Measurements from ENCODE around the gene IDH3A. TPM values are rescaled to one million over a fixed set of nuclear protein-coding genes. Genes with fewer than 3 reads are reported as not detected.

The IDH3A gene
- polyA plus RNA-seq, 3 donors: 46.5 to 85.0 (median 74.0) TPM

- peaks cover 16% of the 10 kb centered on the region for H3K4me1 Mint-ChIP-seq
- H3K27me3 Mint-ChIP-seq (ENCODE audit: low read depth in 3 of 3): peaks cover 0 to 3% (median 2%) of the 10 kb centered on the region in 3 donors
- H3K4me3 ChIP-seq (replicated peaks in 1 of 3; ENCODE audit: low read depth in 2 of 3, low read length in 3 of 3): no peak overlapping the region
- DNase-seq: peak; percentile 84 to 89 (median 84)
- no peaks in the 10 kb centered on the region for H3K9me3 Mint-ChIP-seq
- intact Hi-C loops (cut with micrococcal nuclease): loop anchor here (2.0 kb wide), 2 partner anchors 108 to 150 kb away; no protein-coding TSS in a partner anchor
- H3K27me3 ChIP-seq (ENCODE audit: control insufficient read depth in 2 of 2, insufficient read depth in 2 of 2, low read length in 2 of 2): no peaks in the 10 kb centered on the region
- H3K4me1 ChIP-seq (ENCODE audit: control insufficient read depth in 1 of 2, insufficient read depth in 2 of 2, low read length in 2 of 2): peaks cover 5 to 6% of the 10 kb centered on the region in 2 donors
- H3K27ac Mint-ChIP-seq: no peak overlapping the region
- H3K36me3 Mint-ChIP-seq: no peaks in the 10 kb centered on the region
- no peaks in the 10 kb centered on the region for H3K36me3 ChIP-seq (replicated peaks in 1 of 2; ENCODE audit: control insufficient read depth in 1 of 2, insufficient read depth in 2 of 2, low read length in 2 of 2)
- no peak overlapping the region for H3K4me2 ChIP-seq (replicated peaks; ENCODE audit: extremely low read depth, low read length, poor library complexity, severe bottlenecking)
- TF ChIP-seq CTCF (IDR thresholded peaks at IDR 0.05): peak; percentile 92
- H2AFZ ChIP-seq (ENCODE audit: insufficient read depth, low read depth, low read length, poor library complexity, severe bottlenecking): no peak overlapping the region
- WGBS (ENCODE audit: insufficient coverage): 33% methylated on average over 11 of the region's 11 CpGs
- no peak overlapping the region for H3K4me3 Mint-ChIP-seq
- H3K27ac ChIP-seq (ENCODE audit: low read depth in 1 of 2, low read length in 2 of 2): no peak overlapping the region
- H4K20me1 ChIP-seq (ENCODE audit: insufficient read depth, low read length): no peaks in the 10 kb centered on the region
- H3K79me2 ChIP-seq (ENCODE audit: insufficient read depth, low read length): no peaks in the 10 kb centered on the region
- H3K9me3 ChIP-seq (replicated peaks in 1 of 2; ENCODE audit: control insufficient read depth in 1 of 2, insufficient read depth in 1 of 2, low read length in 2 of 2): no peaks in the 10 kb centered on the region
- no peak overlapping the region for H3K9ac ChIP-seq (ENCODE audit: insufficient read depth, low read length, poor library complexity, severe bottlenecking)
These were observed 40.7 kb upstream of the IDH3A start for GRCh38 chr15:78108300-78109084.

- Mint-ChIP-seq H3K4me3 (no peak overlapping the region), H3K9me3 (no peaks in the 10 kb centered on the region)
- TF ChIP-seq CTCF (IDR thresholded peaks at IDR 0.05): no peak
These were observed 40.0 kb upstream of the IDH3A start for GRCh38 chr15:78109156-78109555.

More at GRCh38 chr15:78109156-78109555, 40.0 kb upstream of the IDH3A start:
- Mint-ChIP-seq H3K36me3 (no peaks in the 10 kb centered on the region), H3K27ac (no peak overlapping the region), H3K27me3 (ENCODE audit: low read depth in 3 of 3) (peaks cover 0 to 3% (median 2%) of the 10 kb centered on the region in 3 donors), H3K4me1 (peaks cover 10% of the 10 kb centered on the region)
- no peak overlapping the region for H2AFZ ChIP-seq (ENCODE audit: insufficient read depth, low read depth, low read length, poor library complexity, severe bottlenecking)
- 100% methylated on average over 9 of the region's 12 CpGs for WGBS (ENCODE audit: insufficient coverage)
- no peaks in the 10 kb centered on the region for H3K4me1 ChIP-seq (ENCODE audit: control insufficient read depth in 1 of 2, insufficient read depth in 2 of 2, low read length in 2 of 2)
- no peaks in the 10 kb centered on the region for H3K9me3 ChIP-seq (replicated peaks in 1 of 2; ENCODE audit: control insufficient read depth in 1 of 2, insufficient read depth in 1 of 2, low read length in 2 of 2)
- no peaks in the 10 kb centered on the region for H3K79me2 ChIP-seq (ENCODE audit: insufficient read depth, low read length)
- H3K4me3 ChIP-seq (replicated peaks in 1 of 3; ENCODE audit: low read depth in 2 of 3, low read length in 3 of 3): no peak overlapping the region
- no peak overlapping the region for H3K4me2 ChIP-seq (replicated peaks; ENCODE audit: extremely low read depth, low read length, poor library complexity, severe bottlenecking)
- intact Hi-C loops (cut with micrococcal nuclease): loop anchor here (2.0 kb wide), 2 partner anchors 108 to 150 kb away; no protein-coding TSS in a partner anchor
- H3K9ac ChIP-seq (ENCODE audit: insufficient read depth, low read length, poor library complexity, severe bottlenecking): no peak overlapping the region
- H3K27me3 ChIP-seq (ENCODE audit: control insufficient read depth in 2 of 2, insufficient read depth in 2 of 2, low read length in 2 of 2): no peaks in the 10 kb centered on the region
- no peaks in the 10 kb centered on the region for H4K20me1 ChIP-seq (ENCODE audit: insufficient read depth, low read length)
- H3K36me3 ChIP-seq (replicated peaks in 1 of 2; ENCODE audit: control insufficient read depth in 1 of 2, insufficient read depth in 2 of 2, low read length in 2 of 2): no peaks in the 10 kb centered on the region
- no peak for DNase-seq
- H3K27ac ChIP-seq (ENCODE audit: low read depth in 1 of 2, low read length in 2 of 2): no peak overlapping the region

Measured in CD14-positive monocyte (primary cell).